ENCODE data around the gene NAA60. TPM values are rescaled to one million over a fixed set of nuclear protein-coding genes. Genes with fewer than 3 reads are reported as not detected.

The NAA60 gene
- total and polyA plus RNA-seq, 8 donors, result 25.3 to 155 (median 54.9) TPM

DNA sequence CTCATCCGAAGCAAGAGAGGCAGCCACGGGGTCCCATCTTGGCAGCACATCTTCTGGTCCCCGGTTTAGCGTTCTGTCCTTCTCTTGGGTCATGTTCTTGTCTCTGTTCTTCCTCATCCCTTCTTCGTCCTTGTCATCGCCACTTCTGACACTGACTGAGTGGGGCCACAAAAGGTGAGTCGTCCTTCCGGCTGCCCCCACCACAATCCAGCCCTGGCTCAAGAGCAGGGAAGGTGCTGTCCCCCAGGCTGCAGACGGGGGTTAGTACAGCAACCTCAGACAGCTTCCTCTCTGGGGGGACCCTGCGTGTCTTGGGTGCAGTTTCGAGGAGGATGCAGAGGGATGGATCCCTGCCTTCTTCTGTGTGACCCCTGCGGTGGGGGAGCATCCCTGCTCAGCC is 21.8 kb downstream of the NAA60 start:
- Histone ChIP-seq H3K27ac (no peak overlapping the region), H3K4me1 (peaks cover 45 to 99% (median 87%) of the 10 kb centered on the region in 4 donors), H3K4me3 (no peak overlapping the region), H3K36me3 (peaks cover 19 to 30% (median 25%) of the 10 kb centered on the region in 4 donors), H3K27me3 (no peaks in the 10 kb centered on the region), H3K9me3 (no peaks in the 10 kb centered on the region)
- no peak for DNase-seq
- TF ChIP-seq POLR2AphosphoS5 (IDR thresholded peaks at IDR 0.05), result no peak
- TF ChIP-seq, protein P1, sequence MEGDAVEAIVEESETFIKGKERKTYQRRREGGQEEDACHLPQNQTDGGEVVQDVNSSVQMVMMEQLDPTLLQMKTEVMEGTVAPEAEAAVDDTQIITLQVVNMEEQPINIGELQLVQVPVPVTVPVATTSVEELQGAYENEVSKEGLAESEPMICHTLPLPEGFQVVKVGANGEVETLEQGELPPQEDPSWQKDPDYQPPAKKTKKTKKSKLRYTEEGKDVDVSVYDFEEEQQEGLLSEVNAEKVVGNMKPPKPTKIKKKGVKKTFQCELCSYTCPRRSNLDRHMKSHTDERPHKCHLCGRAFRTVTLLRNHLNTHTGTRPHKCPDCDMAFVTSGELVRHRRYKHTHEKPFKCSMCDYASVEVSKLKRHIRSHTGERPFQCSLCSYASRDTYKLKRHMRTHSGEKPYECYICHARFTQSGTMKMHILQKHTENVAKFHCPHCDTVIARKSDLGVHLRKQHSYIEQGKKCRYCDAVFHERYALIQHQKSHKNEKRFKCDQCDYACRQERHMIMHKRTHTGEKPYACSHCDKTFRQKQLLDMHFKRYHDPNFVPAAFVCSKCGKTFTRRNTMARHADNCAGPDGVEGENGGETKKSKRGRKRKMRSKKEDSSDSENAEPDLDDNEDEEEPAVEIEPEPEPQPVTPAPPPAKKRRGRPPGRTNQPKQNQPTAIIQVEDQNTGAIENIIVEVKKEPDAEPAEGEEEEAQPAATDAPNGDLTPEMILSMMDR (IDR thresholded peaks at IDR 0.05), result no peak
- TF ChIP-seq POLR2A (IDR thresholded peaks at IDR 0.05), result no peak
- no peak for TF ChIP-seq EP300 (IDR thresholded peaks at IDR 0.05)
- WGBS, 5 donors, result 89 to 97% (median 91%) methylated on average over 12 of the region's 12 CpGs
- intact Hi-C loops (cut with DNase I; ENCODE audit: low total_unique reads), result no loop called here

DNA sequence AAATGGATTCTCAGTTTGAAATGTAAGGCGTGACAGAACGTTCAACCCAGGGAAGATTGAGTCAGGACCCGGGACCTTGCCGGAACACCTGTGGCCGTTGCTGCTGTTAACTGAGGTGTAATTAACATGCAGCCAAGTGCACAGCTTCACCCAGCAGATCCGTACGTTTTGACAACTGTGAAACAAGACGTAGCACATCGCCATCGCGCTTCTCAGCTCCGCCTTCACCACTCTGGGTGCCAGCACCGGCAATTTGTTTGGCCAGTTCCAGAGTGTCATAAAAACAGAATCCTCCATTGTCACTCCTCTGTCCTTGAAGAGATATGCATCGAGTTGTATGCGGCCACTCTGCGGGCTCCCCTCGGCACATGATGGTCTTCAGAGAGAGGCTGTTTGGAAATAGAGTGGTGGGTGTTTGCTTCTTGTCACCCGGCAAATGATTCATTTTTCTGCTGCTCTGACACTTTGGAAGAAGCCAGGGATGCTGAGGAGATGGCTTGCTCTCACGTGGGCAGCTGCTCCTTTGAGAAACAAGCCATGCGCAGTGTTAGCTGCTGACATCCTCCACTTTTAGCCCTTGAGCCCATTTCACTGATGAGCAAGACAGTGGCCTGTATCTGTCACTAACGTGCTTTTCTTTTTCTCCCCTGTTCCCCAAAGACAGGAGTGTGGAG is 22.6 kb downstream of the NAA60 start:
- Histone ChIP-seq H3K4me1 (peaks cover 38 to 99% (median 86%) of the 10 kb centered on the region in 4 donors), H3K36me3 (peaks cover 19 to 35% (median 27%) of the 10 kb centered on the region in 4 donors), H3K27me3 (no peaks in the 10 kb centered on the region), H3K27ac (no peak overlapping the region), H3K4me3 (no peak overlapping the region), H3K9me3 (no peaks in the 10 kb centered on the region)
- TF ChIP-seq, protein P1 (IDR thresholded peaks at IDR 0.05), result no peak
- no peak for TF ChIP-seq POLR2AphosphoS5 (IDR thresholded peaks at IDR 0.05)
- TF ChIP-seq EP300 (IDR thresholded peaks at IDR 0.05), result no peak
- no peak for TF ChIP-seq POLR2A (IDR thresholded peaks at IDR 0.05)
- 80 to 86% (median 83%) methylated on average over 21 of the region's 21 CpGs for WGBS, 5 donors
- intact Hi-C loops (cut with DNase I; ENCODE audit: low total_unique reads), result no loop called here
- DNase-seq, result no peak

DNA sequence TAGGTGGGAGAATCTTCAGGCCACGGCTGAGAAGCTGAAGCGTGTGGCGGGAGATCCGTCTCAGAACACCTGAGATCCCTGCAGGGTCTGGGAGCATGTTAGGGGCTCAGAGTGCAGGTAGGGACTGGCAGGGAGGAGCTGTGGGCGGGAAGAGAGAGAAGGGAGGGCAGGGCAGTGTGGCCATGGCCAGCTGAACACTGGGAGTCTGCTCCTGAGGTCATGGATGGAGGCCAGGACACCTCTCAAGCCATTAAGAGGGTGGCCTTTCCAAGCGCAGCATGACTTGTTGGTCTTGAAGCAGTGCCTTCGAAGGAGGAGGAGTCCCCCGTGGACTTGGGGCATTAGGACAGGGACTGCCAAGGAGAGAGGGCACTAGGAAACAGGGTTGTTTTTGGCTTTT is 23.7 kb downstream of the NAA60 start:
- no peaks in the 10 kb centered on the region for H3K9me3 ChIP-seq
- peaks cover 30 to 97% (median 81%) of the 10 kb centered on the region in 4 donors for H3K4me1 ChIP-seq
- H3K4me3 ChIP-seq, result no peak overlapping the region
- intact Hi-C loops (cut with DNase I; ENCODE audit: low total_unique reads), result no loop called here
- H3K36me3 ChIP-seq, result peaks cover 19 to 44% (median 31%) of the 10 kb centered on the region in 4 donors
- 88 to 95% (median 94%) methylated on average over 8 of the region's 8 CpGs for WGBS, 5 donors
- H3K27me3 ChIP-seq, result no peaks in the 10 kb centered on the region
- no peak overlapping the region for H3K27ac ChIP-seq
- TF ChIP-seq, protein P1 (IDR thresholded peaks at IDR 0.05), result no peak
- TF ChIP-seq POLR2AphosphoS5 (IDR thresholded peaks at IDR 0.05), result no peak
- no peak for TF ChIP-seq EP300 (IDR thresholded peaks at IDR 0.05)
- no peak for TF ChIP-seq POLR2A (IDR thresholded peaks at IDR 0.05)
- no peak for DNase-seq

DNA sequence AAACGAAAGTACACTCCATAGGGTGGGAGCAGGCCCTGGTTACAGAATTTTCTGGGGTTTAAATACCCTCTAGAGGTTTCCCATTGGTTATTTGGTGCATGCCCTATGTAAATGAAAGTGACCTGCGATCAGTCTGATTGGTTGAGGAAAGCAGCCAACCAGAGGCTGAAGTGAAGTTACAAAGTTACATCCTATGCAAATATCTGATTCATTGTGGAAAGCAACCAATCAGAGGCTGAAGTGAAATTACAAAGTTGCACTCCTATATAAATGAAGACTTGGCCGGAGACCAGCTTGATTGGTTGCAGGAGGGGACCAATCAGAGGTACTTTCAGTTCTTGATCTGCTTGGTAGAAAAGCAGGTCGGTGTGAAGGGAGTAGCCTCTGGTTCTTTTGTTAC is 24.4 kb downstream of the NAA60 start:
- Histone ChIP-seq H3K9me3 (no peaks in the 10 kb centered on the region), H3K27me3 (no peaks in the 10 kb centered on the region), H3K27ac (no peak overlapping the region), H3K4me1 (peaks cover 25 to 97% (median 76%) of the 10 kb centered on the region in 4 donors), H3K36me3 (peaks cover 16 to 49% (median 33%) of the 10 kb centered on the region in 4 donors), H3K4me3 (no peak overlapping the region)
- no peak for DNase-seq
- intact Hi-C loops (cut with DNase I; ENCODE audit: low total_unique reads), result no loop called here
- WGBS, 5 donors, result 67 to 77% (median 72%) methylated on average over 4 of the region's 4 CpGs
- TF ChIP-seq EP300 (IDR thresholded peaks at IDR 0.05), result no peak
- no peak for TF ChIP-seq POLR2A (IDR thresholded peaks at IDR 0.05)
- no peak for TF ChIP-seq POLR2AphosphoS5 (IDR thresholded peaks at IDR 0.05)
- TF ChIP-seq, protein P1 (IDR thresholded peaks at IDR 0.05), result no peak

Data from stomach (tissue), 9 donors.